ENCODE results near the gene ELOF1.
A peak's percentile ranks its signal among the peaks of the same experiment; 100 is the strongest.

Gene ELOF1

GRCh38 chr19:11506967-11507366 is 52.1 kb downstream of the ELOF1 start:
- TF ChIP-seq, protein P1, sequence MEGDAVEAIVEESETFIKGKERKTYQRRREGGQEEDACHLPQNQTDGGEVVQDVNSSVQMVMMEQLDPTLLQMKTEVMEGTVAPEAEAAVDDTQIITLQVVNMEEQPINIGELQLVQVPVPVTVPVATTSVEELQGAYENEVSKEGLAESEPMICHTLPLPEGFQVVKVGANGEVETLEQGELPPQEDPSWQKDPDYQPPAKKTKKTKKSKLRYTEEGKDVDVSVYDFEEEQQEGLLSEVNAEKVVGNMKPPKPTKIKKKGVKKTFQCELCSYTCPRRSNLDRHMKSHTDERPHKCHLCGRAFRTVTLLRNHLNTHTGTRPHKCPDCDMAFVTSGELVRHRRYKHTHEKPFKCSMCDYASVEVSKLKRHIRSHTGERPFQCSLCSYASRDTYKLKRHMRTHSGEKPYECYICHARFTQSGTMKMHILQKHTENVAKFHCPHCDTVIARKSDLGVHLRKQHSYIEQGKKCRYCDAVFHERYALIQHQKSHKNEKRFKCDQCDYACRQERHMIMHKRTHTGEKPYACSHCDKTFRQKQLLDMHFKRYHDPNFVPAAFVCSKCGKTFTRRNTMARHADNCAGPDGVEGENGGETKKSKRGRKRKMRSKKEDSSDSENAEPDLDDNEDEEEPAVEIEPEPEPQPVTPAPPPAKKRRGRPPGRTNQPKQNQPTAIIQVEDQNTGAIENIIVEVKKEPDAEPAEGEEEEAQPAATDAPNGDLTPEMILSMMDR (IDR thresholded peaks at IDR 0.05): no peak
- DNase-seq (ENCODE audit: low spot score): no peak
- no peak overlapping the region for H3K4me3 ChIP-seq

GRCh38 chr19:11506101-11506555 is 52.9 kb downstream of the ELOF1 start:
- no peak for DNase-seq (ENCODE audit: low spot score)
- H3K4me3 ChIP-seq: peak overlapping the region; percentile 78
- peak overlapping the region; percentile 94 to 95 for H3K27ac ChIP-seq
- TF ChIP-seq, protein P1 (IDR thresholded peaks at IDR 0.05): no peak

More at GRCh38 chr19:11506967-11507366, 52.1 kb downstream of the ELOF1 start:
- no peak overlapping the region for H3K27ac ChIP-seq

GRCh38 chr19:11505504-11506100 is 53.4 kb downstream of the ELOF1 start, which contains the start of gene ZNF653:
TSS of gene ZNF653 (minus strand) at chr19:11505839. CDS start at chr19:11505786, 53 bp downstream.
- TF ChIP-seq, protein P1 (IDR thresholded peaks at IDR 0.05): no peak
- Histone ChIP-seq H3K27ac (peak within 1 kb of the TSS; percentile 94 to 95), H3K4me3 (peak within 1 kb of the TSS; percentile 78)
- DNase-seq (ENCODE audit: low spot score): peak; percentile 94

DNA sequence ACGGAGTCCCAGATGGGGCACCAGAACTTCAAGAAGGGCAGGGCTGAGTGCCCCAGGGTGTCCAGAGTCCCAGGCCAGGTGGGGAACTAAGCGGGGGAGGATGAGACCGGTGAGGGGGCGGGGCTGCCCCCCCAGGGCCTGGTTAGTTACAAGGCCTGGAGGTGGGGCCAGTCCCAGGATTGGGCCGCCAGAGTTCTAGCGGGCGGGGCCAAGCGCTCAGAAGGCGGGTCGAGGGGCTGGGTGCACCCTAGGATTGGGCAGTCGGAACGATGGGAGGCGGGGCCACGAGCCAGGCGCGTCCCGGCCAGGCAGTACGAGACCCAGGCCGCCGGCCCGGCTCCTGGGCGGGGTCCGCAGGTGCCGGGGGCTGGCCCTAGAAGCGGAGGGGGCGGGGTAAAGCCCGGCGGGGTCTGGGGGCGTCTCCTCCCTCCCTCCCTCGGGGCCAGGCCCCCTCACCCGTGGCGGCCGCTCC is 54.0 kb downstream of the ELOF1 start:
- peak overlapping the region; percentile 78 for H3K4me3 ChIP-seq

GRCh38 chr19:11504502-11505031 is 54.5 kb downstream of the ELOF1 start:
- TF ChIP-seq, protein P1 (IDR thresholded peaks at IDR 0.05): no peak
- Histone ChIP-seq H3K4me3 (peak overlapping the region; percentile 78), H3K27ac (peak overlapping the region; percentile 94 to 95)
- no peak for DNase-seq (ENCODE audit: low spot score)

More for the DNA sequence above, 54.0 kb downstream of the ELOF1 start:
- peak overlapping the region; percentile 94 to 95 for H3K27ac ChIP-seq
- DNase-seq (ENCODE audit: low spot score): peak; percentile 98
- TF ChIP-seq, protein P1 (IDR thresholded peaks at IDR 0.05): no peak
